ENCODE results near the gene APCDD1L. TPM values are rescaled to one million over a fixed set of nuclear protein-coding genes. Genes with fewer than 3 reads are reported as not detected.

APCDD1L gene
- total RNA-seq (under 1 TPM; 0.52 to 0.74 TPM), polyA plus RNA-seq (under 1 TPM; 0.02 to 0.10 TPM)
- long read RNA-seq, donor 1 = 0 reads
- long read RNA-seq, donor 2 = 0 reads
- long read RNA-seq, donor 3 = 0 reads
- long read RNA-seq, donor 4 = 0 reads
- long read RNA-seq, donor 5 = 0 reads

GRCh38 chr20:58515233-58516212 is at the start of gene APCDD1L:
TSS of gene APCDD1L (minus strand) at chr20:58515399. CDS start at chr20:58514707, 692 bp downstream.
- Histone ChIP-seq H3K27ac (ENCODE audit: low read depth in 1 of 2, low read length in 1 of 2) (no peak within 1 kb of the TSS), H3K9ac (ENCODE audit: insufficient read depth in 1 of 2, low read length in 2 of 2) (no peak within 1 kb of the TSS), H3K36me3 (ENCODE audit: control insufficient read depth in 4 of 4, insufficient read depth in 4 of 4, low read length in 4 of 4) (no peaks in the 10 kb centered on the region), H3K9me3 (ENCODE audit: control insufficient read depth in 4 of 4, insufficient read depth in 3 of 4, low read length in 3 of 4) (no peaks in the 10 kb centered on the region), H3K4me1 (ENCODE audit: control insufficient read depth in 5 of 5, insufficient read depth in 5 of 5, low read length in 5 of 5) (peaks cover 0 to 18% (median 0%) of the 10 kb centered on the region in 5 donors), H3K4me3 (no peak within 1 kb of the TSS), H3K27me3 (ENCODE audit: control insufficient read depth in 3 of 3, insufficient read depth in 3 of 3, low read length in 2 of 3) (peaks cover 17 to 62% (median 29%) of the 10 kb centered on the region in 3 donors)
- WGBS, 2 donors = 24 to 27% methylated on average over 28 of the region's 28 CpGs
- no peak for ATAC-seq (ENCODE audit: insufficient read depth, low FRiP score)
- TF ChIP-seq CTCF (IDR thresholded peaks at IDR 0.05; ENCODE audit: control extremely low read depth, extremely low read depth) = no peak
- no peak for DNase-seq

GRCh38 chr20:58559368-58559729 is 44.1 kb upstream of the APCDD1L start:
- DNase-seq (no peak), ATAC-seq (ENCODE audit: insufficient read depth, low FRiP score) (no peak)
- Histone ChIP-seq H3K9ac (ENCODE audit: insufficient read depth in 1 of 2, low read length in 2 of 2) (no peak overlapping the region), H3K4me1 (ENCODE audit: control insufficient read depth in 5 of 5, insufficient read depth in 5 of 5, low read length in 5 of 5) (peaks cover 0 to 28% (median 0%) of the 10 kb centered on the region in 5 donors), H3K27ac (ENCODE audit: low read depth in 1 of 2, low read length in 1 of 2) (no peak overlapping the region), H3K4me3 (no peak overlapping the region), H3K36me3 (ENCODE audit: control insufficient read depth in 4 of 4, insufficient read depth in 4 of 4, low read length in 4 of 4) (no peaks in the 10 kb centered on the region), H3K27me3 (ENCODE audit: control insufficient read depth in 3 of 3, insufficient read depth in 3 of 3, low read length in 2 of 3) (no peaks in the 10 kb centered on the region), H3K9me3 (ENCODE audit: control insufficient read depth in 4 of 4, insufficient read depth in 3 of 4, low read length in 3 of 4) (peaks cover 0 to 2% (median 0%) of the 10 kb centered on the region in 4 donors)
- 90% methylated on average over 7 of the region's 7 CpGs for WGBS, 2 donors
- TF ChIP-seq CTCF (IDR thresholded peaks at IDR 0.05; ENCODE audit: control extremely low read depth, extremely low read depth) = no peak

GRCh38 chr20:58558486-58559367 is 43.5 kb upstream of the APCDD1L start:
- H3K36me3 ChIP-seq (ENCODE audit: control insufficient read depth in 4 of 4, insufficient read depth in 4 of 4, low read length in 4 of 4) = no peaks in the 10 kb centered on the region
- WGBS, 2 donors = 78 to 79% methylated on average over 19 of the region's 19 CpGs
- no peak for TF ChIP-seq CTCF (IDR thresholded peaks at IDR 0.05; ENCODE audit: control extremely low read depth, extremely low read depth)
- DNase-seq (peak in 2 of 3 donors; percentile 45 to 49), ATAC-seq (ENCODE audit: insufficient read depth, low FRiP score) (no peak)
- no peak overlapping the region for H3K9ac ChIP-seq (ENCODE audit: insufficient read depth in 1 of 2, low read length in 2 of 2)
- H3K4me1 ChIP-seq (ENCODE audit: control insufficient read depth in 5 of 5, insufficient read depth in 5 of 5, low read length in 5 of 5) = peaks cover 0 to 34% (median 0%) of the 10 kb centered on the region in 5 donors
- H3K4me3 ChIP-seq = no peak overlapping the region
- H3K27me3 ChIP-seq (ENCODE audit: control insufficient read depth in 3 of 3, insufficient read depth in 3 of 3, low read length in 2 of 3) = no peaks in the 10 kb centered on the region
- H3K27ac ChIP-seq (ENCODE audit: low read depth in 1 of 2, low read length in 1 of 2) = no peak overlapping the region
- H3K9me3 ChIP-seq (ENCODE audit: control insufficient read depth in 4 of 4, insufficient read depth in 3 of 4, low read length in 3 of 4) = no peaks in the 10 kb centered on the region

All from lung (tissue), 16 donors.